Peyer's patch (tissue), 4 donors: ENCODE measurements around the gene CYP19A1.

Experiments used
- POLR2A ChIP-seq, 2 donors: fragments of 450-650 bp; IDR thresholded peaks; one replicate each; pipeline ENCODE4 v1.5.1; 2017; ENCODE audit warnings: antibody characterized with exemption in 2 of 2, mild to moderate bottlenecking in 2 of 2, moderate library complexity in 2 of 2
- TF ChIP-seq, protein P1 (sequence below), 6 experiments: fragments of 450-650 bp in 4 of 6; fragments of 200-600 bp in 2 of 6; sonication (generic) in 1 of 6; IDR thresholded peaks; one replicate each; pipeline ENCODE4 v1.5.1; 2017 to 2019; ENCODE audit warnings: antibody characterized with exemption in 6 of 6, mild to moderate bottlenecking in 3 of 6, moderate library complexity in 1 of 6

DNA sequence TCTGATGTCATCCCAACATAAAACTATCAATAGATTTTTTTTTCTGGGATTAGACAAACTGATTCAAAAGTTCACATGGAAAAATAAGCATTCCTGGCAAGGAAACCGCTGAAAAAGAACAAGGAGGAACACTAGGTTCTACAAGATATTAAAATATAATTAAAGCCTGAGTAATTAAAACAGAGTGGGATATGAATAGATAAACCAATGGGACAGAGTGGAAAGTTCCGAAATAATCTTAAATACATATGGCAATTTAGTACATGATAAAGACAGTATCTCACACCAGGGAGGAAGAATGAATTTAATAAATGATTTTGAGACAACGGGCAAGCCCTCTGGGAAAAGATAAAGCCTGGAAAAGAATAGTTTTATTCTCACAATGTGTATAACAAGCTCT, 7.7 kb upstream of the CYP19A1 start:
- TF ChIP-seq POLR2A (IDR thresholded peaks at IDR 0.05), result no peak
- TF ChIP-seq, protein P1, sequence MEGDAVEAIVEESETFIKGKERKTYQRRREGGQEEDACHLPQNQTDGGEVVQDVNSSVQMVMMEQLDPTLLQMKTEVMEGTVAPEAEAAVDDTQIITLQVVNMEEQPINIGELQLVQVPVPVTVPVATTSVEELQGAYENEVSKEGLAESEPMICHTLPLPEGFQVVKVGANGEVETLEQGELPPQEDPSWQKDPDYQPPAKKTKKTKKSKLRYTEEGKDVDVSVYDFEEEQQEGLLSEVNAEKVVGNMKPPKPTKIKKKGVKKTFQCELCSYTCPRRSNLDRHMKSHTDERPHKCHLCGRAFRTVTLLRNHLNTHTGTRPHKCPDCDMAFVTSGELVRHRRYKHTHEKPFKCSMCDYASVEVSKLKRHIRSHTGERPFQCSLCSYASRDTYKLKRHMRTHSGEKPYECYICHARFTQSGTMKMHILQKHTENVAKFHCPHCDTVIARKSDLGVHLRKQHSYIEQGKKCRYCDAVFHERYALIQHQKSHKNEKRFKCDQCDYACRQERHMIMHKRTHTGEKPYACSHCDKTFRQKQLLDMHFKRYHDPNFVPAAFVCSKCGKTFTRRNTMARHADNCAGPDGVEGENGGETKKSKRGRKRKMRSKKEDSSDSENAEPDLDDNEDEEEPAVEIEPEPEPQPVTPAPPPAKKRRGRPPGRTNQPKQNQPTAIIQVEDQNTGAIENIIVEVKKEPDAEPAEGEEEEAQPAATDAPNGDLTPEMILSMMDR (IDR thresholded peaks at IDR 0.05), result no peak
